GM21381 (cell line): ENCODE results near the gene EDAR.

Experiments used
- ATAC-seq: cut with Tn5 transposase; IDR thresholded peaks from one replicate; pipeline ENCODE4 v1.9.1; 2021; ENCODE audit warnings: mild to moderate bottlenecking, moderate library complexity; ENCODE audit not compliant: unreplicated experiment

The EDAR gene

GRCh38 chr2:108870069-108870644 lies 118.9 kb downstream of the EDAR start:
- ATAC-seq: no peak

GRCh38 chr2:108869542-108869941 lies 119.5 kb downstream of the EDAR start:
- ATAC-seq: no peak

GRCh38 chr2:108868911-108869310 lies 120.1 kb downstream of the EDAR start:
- ATAC-seq: no peak

GRCh38 chr2:108866041-108866440 lies 123.0 kb downstream of the EDAR start:
- ATAC-seq: no peak

GRCh38 chr2:108858894-108859293 lies 130.1 kb downstream of the EDAR start:
- ATAC-seq: no peak

- ATAC-seq: no peak
These were observed 133.8 kb downstream of the EDAR start for GRCh38 chr2:108855194-108855593.

GRCh38 chr2:108854484-108854883 lies 134.5 kb downstream of the EDAR start:
- no peak for ATAC-seq

- no peak for ATAC-seq
These were observed 135.6 kb downstream of the EDAR start for GRCh38 chr2:108853421-108853820.

- ATAC-seq: no peak
These were observed 136.6 kb downstream of the EDAR start for GRCh38 chr2:108852375-108852774.

GRCh38 chr2:108847000-108847399 lies 142.0 kb downstream of the EDAR start:
- ATAC-seq: no peak

- ATAC-seq: no peak
These were observed 143.1 kb downstream of the EDAR start for GRCh38 chr2:108845923-108846322.
